BJ (cell line): ENCODE measurements around the gene PDGFC. TPM values are rescaled to one million over a fixed set of nuclear protein-coding genes. Genes with fewer than 3 reads are reported as not detected.

Experiments
- CTCF ChIA-PET: fragments of 350-600 bp; formaldehyde crosslinking; extraction: SDS; loops from one replicate; lab custom pipeline; 2021; ENCODE audit warnings: antibody characterized with exemption, inconsistent platforms; lab: Yijun Ruan, JAX
- POLR2A ChIA-PET: fragments of 300-600 bp; sonication (Branson Sonifier 250); formaldehyde crosslinking; extraction: SDS; loops from one replicate; lab custom pipeline; 2021; ENCODE audit warnings: antibody characterized with exemption; lab: Charles Lee
- DNase-seq: peaks from one replicate; pipeline ENCODE4 v3.0.0-alpha.2; 2011; ENCODE audit warnings: low read depth
- H3K27me3 ChIP-seq: 2 replicates; pipeline ENCODE4 v1.6.0; 2011; ENCODE audit warnings: low read length; ENCODE audit not compliant: control insufficient read depth, insufficient read depth
- H3K36me3 ChIP-seq: 2 replicates; pipeline ENCODE4 v1.5.1; 2011; ENCODE audit warnings: low read length; ENCODE audit not compliant: control insufficient read depth, insufficient read depth
- H3K4me3 ChIP-seq: 2 replicates; pipeline ENCODE4 v1.5.1; 2011; ENCODE audit warnings: low read depth, mild to moderate bottlenecking, control low read depth, low read length
- polyA plus RNA-seq: library from polyadenylated mRNA; depleted of rRNA; stranded (reverse); fragments of >200 nt; gene quantifications from 2 replicates; pipeline ENCODE4 v1.2.3, GENCODE V29; 2011
- TF ChIP-seq, protein P1 (sequence below): IDR thresholded peaks from 2 replicates; pipeline ENCODE4 v1.5.1; 2011; ENCODE audit warnings: low read depth, mild to moderate bottlenecking, control low read depth, inconsistent platforms, low read length, moderate library complexity; ENCODE audit not compliant: insufficient read depth

PDGFC gene
- polyA plus RNA-seq, 1 experiment: 22.4 TPM

DNA sequence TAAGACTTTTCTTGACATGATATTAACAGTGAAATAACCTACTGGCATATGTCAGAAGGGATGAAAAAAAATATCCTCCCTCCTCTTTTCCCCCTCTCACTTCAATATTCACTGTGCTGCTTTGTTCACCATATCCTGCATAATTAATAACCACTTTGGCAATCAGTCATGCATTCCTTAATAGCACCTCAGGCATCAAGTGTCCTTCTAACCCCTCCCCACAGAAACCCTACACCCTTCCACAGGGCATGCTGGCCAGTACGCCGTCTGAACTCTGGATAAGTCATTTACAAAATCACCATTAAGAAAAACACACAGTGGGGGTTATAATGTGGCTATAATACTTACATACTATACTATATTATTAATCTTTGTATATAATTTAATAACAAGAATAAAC, 165.9 kb downstream of the PDGFC start:
- ChIA-PET POLR2A (no interaction called here), CTCF (no interaction called here)
- Histone ChIP-seq H3K36me3 (no peaks in the 10 kb centered on the region; the same call in 1 of the 2 replicates), H3K4me3 (no peak overlapping the region), H3K27me3 (no peaks in the 10 kb centered on the region)
- DNase-seq: no peak
- TF ChIP-seq, protein P1, sequence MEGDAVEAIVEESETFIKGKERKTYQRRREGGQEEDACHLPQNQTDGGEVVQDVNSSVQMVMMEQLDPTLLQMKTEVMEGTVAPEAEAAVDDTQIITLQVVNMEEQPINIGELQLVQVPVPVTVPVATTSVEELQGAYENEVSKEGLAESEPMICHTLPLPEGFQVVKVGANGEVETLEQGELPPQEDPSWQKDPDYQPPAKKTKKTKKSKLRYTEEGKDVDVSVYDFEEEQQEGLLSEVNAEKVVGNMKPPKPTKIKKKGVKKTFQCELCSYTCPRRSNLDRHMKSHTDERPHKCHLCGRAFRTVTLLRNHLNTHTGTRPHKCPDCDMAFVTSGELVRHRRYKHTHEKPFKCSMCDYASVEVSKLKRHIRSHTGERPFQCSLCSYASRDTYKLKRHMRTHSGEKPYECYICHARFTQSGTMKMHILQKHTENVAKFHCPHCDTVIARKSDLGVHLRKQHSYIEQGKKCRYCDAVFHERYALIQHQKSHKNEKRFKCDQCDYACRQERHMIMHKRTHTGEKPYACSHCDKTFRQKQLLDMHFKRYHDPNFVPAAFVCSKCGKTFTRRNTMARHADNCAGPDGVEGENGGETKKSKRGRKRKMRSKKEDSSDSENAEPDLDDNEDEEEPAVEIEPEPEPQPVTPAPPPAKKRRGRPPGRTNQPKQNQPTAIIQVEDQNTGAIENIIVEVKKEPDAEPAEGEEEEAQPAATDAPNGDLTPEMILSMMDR: no peak

DNA sequence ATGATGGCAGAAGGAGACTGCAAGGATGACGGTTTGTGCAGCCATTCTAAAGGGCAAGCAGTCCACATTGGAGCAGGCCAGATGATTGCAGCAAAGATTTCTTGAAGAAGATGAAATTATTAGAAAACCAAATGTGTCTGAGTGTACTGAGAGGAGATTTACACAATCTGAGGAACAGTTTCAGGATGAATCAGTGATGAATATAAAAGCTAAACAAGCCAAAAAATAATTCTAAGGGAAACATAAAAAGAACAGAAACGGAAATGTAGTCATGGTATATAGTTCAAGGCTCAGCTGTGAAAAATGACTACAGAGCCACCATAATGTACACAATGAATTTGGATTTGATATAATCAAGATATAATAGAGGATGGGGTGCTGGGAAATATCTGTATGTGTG, 168.5 kb downstream of the PDGFC start:
- no peak for DNase-seq
- CTCF ChIA-PET: interaction anchor here (0.6 kb wide), 1 partner anchor 15 kb away, joined by 3 read pairs; no protein-coding TSS in a partner anchor

DNA sequence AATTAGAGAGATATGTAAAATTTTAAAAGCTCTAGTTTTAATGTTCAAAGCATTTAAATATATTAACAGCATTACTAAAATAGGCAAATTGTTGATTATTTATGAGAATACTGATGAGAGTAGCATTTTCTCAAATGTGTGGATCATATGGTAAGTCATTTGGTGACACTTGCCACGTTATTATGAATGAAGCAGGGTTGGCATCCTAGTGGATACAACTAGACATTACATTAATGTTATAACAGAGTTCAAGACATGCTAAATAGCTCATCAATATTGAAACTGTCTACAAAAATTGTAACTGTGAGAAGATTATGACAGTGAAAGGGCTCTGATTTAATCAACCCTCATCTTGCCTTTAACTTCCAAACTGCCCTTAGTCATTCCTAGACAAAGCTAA, 171.1 kb downstream of the PDGFC start:
- no peaks in the 10 kb centered on the region for H3K27me3 ChIP-seq
- CTCF ChIA-PET: interaction anchor here (0.7 to 2.3 kb wide), 3 partner anchors 10 to 326 kb away, joined by 3 to 7 read pairs (median 3); no protein-coding TSS in a partner anchor
- TF ChIP-seq, protein P1: no peak
- H3K4me3 ChIP-seq: no peak overlapping the region
- POLR2A ChIA-PET: no interaction called here
- DNase-seq: no peak
- no peaks in the 10 kb centered on the region for H3K36me3 ChIP-seq

More for the DNA sequence above, 168.5 kb downstream of the PDGFC start:
- no peaks in the 10 kb centered on the region for H3K36me3 ChIP-seq
- TF ChIP-seq, protein P1: no peak
- H3K27me3 ChIP-seq: no peaks in the 10 kb centered on the region
- POLR2A ChIA-PET: no interaction called here
- no peak overlapping the region for H3K4me3 ChIP-seq

DNA sequence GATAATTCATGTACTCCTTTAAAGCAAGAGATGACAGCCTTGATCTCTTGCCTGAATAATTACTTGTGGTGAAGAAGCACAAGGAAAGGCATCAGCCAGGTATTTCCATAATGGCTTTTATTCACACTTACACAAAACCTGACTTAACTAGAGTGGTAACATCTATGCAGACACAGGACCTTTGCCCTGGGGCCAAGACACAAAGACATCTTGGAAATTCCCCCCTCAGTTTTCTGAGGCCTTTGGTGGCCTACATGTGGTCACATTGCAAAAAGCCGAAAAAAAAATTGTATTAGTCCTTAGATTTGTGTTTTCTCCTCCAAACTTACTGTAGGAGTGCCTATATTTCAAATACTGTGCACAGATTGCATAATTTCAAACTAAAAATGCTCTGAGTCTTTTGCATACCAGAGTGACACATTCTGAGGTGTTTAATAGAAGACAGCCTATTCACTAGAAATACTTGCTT, 172.4 kb downstream of the PDGFC start:
- Histone ChIP-seq H3K36me3 (no peaks in the 10 kb centered on the region), H3K4me3 (no peak overlapping the region), H3K27me3 (no peaks in the 10 kb centered on the region)
- ChIA-PET POLR2A (no interaction called here), CTCF (interaction anchor here (0.7 to 0.9 kb wide), 2 partner anchors 144 to 280 kb away, joined by 3 to 4 read pairs; no protein-coding TSS in a partner anchor)
- TF ChIP-seq, protein P1: no peak
- no peak for DNase-seq

DNA sequence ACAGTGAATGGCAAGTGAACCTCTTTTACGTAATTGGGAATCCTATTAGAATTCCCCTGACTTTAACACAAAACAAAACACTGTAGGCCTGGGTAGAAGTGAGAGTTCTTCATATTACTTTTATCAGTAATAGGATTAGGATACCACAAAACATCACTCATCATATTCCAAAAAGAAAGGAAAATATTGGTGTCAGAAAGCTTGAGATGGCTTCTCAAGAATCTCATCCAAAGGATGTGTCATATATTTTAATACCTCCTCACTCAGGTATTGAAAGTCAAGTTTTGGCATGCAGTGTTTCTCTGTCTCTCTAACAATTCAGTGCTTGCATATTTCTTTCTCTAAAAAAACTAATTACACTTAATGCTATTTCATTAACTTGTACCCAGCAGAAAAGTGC, 173.2 kb downstream of the PDGFC start:
- Histone ChIP-seq H3K27me3 (no peaks in the 10 kb centered on the region), H3K36me3 (no peaks in the 10 kb centered on the region), H3K4me3 (no peak overlapping the region)
- CTCF ChIA-PET: interaction anchor here (0.7 to 0.9 kb wide), 2 partner anchors 145 to 279 kb away, joined by 3 to 4 read pairs; no protein-coding TSS in a partner anchor
- no peak for DNase-seq
- TF ChIP-seq, protein P1: no peak
- POLR2A ChIA-PET: no interaction called here
